H1 (cell line): ENCODE measurements around the gene PAQR8.

Experiments
- ASH2L ChIP-seq: fragments of 200-600, 300-600 bp; sonication (generic); IDR thresholded peaks from one replicate; pipeline ENCODE4 v1.7.1; 2017; ENCODE audit warnings: low read length
- ATF2 ChIP-seq: IDR thresholded peaks from 2 replicates; pipeline ENCODE4 v1.6.1; 2012; ENCODE audit warnings: low read length, inconsistent platforms
- CTCF ChIP-seq, 3 experiments: IDR thresholded peaks; 1 replicate in 2 of 3; 2 replicates in 1 of 3; pipeline versions ENCODE4 v1.5.1 to v1.6.1; 2011; ENCODE audit warnings: low read length in 3 of 3, mild to moderate bottlenecking in 3 of 3, inconsistent platforms in 2 of 3, low read depth in 1 of 3, moderate library complexity in 1 of 3; ENCODE audit not compliant: insufficient read depth in 1 of 3; ENCODE audit errors: control extremely low read depth in 1 of 3
- EGR1 ChIP-seq: IDR thresholded peaks from 2 replicates; pipeline ENCODE4 v1.6.1; 2011; ENCODE audit warnings: low read depth, low read length, borderline replicate concordance
- EP300 ChIP-seq, 2 experiments: IDR thresholded peaks; 1 replicate in 1 of 2; 2 replicates in 1 of 2; pipeline ENCODE4 v1.6.1; 2011 to 2012; ENCODE audit warnings: low read depth in 2 of 2, low read length in 2 of 2, mild to moderate bottlenecking in 2 of 2, borderline replicate concordance in 1 of 2, inconsistent platforms in 1 of 2, moderate library complexity in 1 of 2
- EZH2 ChIP-seq: fragments of 200-600 bp; sonication (generic); IDR thresholded peaks from 2 replicates; pipeline ENCODE4 v1.7.1; 2012; ENCODE audit warnings: low read depth, mild to moderate bottlenecking, moderate library complexity, low read length, inconsistent platforms; ENCODE audit not compliant: severe bottlenecking
- GTF2F1 ChIP-seq: IDR thresholded peaks from 2 replicates; pipeline ENCODE4 v1.6.1; 2012; ENCODE audit warnings: low read depth, low read length, improper control_type of control experiment, borderline replicate concordance
- JUND ChIP-seq: IDR thresholded peaks from 2 replicates; pipeline ENCODE4 v1.6.1; 2011; ENCODE audit warnings: mild to moderate bottlenecking, improper control_type of control experiment, low read length
- MAFK ChIP-seq: IDR thresholded peaks from 2 replicates; pipeline ENCODE4 v1.6.1; 2012; ENCODE audit warnings: low read depth, mild to moderate bottlenecking, improper control_type of control experiment, low read length
- NANOG ChIP-seq: IDR thresholded peaks from 2 replicates; pipeline ENCODE4 v1.6.1; 2011; ENCODE audit warnings: low read length, low read depth, mild to moderate bottlenecking, inconsistent platforms; ENCODE audit not compliant: insufficient read depth, poor library complexity, severe bottlenecking
- POLR2A ChIP-seq, 2 experiments: IDR thresholded peaks; 1 replicate in 1 of 2; 2 replicates in 1 of 2; pipeline ENCODE4 v1.6.1; 2011; ENCODE audit warnings: low read depth in 2 of 2, low read length in 2 of 2, mild to moderate bottlenecking in 2 of 2; ENCODE audit errors: control extremely low read depth in 1 of 2
- SRF ChIP-seq: IDR thresholded peaks from 2 replicates; pipeline ENCODE4 v1.6.1; 2011; ENCODE audit warnings: mild to moderate bottlenecking, low read depth, low read length, moderate library complexity
- SUZ12 ChIP-seq: fragments of 200-600 bp; sonication (generic); IDR thresholded peaks from 2 replicates; pipeline ENCODE4 v1.6.1; 2012; ENCODE audit warnings: mild to moderate bottlenecking, inconsistent platforms, low read length, moderate library complexity, mixed read lengths
- TAF1 ChIP-seq: IDR thresholded peaks from 2 replicates; pipeline ENCODE4 v1.6.1; 2011; ENCODE audit warnings: mild to moderate bottlenecking, low read depth, low read length

- no peak for TF ChIP-seq CTCF (IDR thresholded peaks at IDR 0.05; ENCODE audit: control extremely low read depth in 1 of 3, insufficient read depth in 1 of 3, low read depth in 1 of 3, low read length in 3 of 3)
- no peak for TF ChIP-seq POLR2A (IDR thresholded peaks at IDR 0.05; ENCODE audit: control extremely low read depth in 1 of 2, low read depth in 2 of 2, low read length in 2 of 2)
- TF ChIP-seq ATF2: no peak
- no peak for TF ChIP-seq GTF2F1
- no peak for TF ChIP-seq EGR1
- TF ChIP-seq SRF: no peak
- no peak for TF ChIP-seq JUND
- no peak for TF ChIP-seq ASH2L
- TF ChIP-seq SUZ12: no peak
- TF ChIP-seq TAF1: no peak
- TF ChIP-seq EZH2: no peak
- no peak for TF ChIP-seq EP300 (IDR thresholded peaks at IDR 0.05; ENCODE audit: borderline replicate concordance in 1 of 2, low read depth in 2 of 2, low read length in 2 of 2)
- no peak for TF ChIP-seq NANOG
- no peak for TF ChIP-seq MAFK
These were observed 95.1 kb downstream of the PAQR8 start for GRCh38 chr6:52457096-52457495.
